PC-9 (cell line): ENCODE measurements around the gene UBQLN1. TPM values are rescaled to one million over a fixed set of nuclear protein-coding genes. Genes with fewer than 3 reads are reported as not detected.

Source experiments
- BruUV-seq: library from RNA; stranded (reverse); fragments of 400-500 nt; replicated peaks from 2 replicates; lab custom pipeline; 2021; lab: Mats Ljungman, UMichigan
- CTCF ChIA-PET: fragments of 300-600 bp; sonication (Branson Sonifier 250); formaldehyde crosslinking; loops from one replicate; lab custom pipeline; 2022; ENCODE audit warnings: antibody characterized with exemption; lab: Charles Lee
- POLR2A ChIA-PET: fragments of 300-600 bp; sonication (Branson Sonifier 250); formaldehyde crosslinking; loops from one replicate; lab custom pipeline; 2022; ENCODE audit warnings: antibody characterized with exemption; ENCODE audit not compliant: unreplicated experiment; lab: Charles Lee
- DNase-seq, 2 experiments: peaks; one replicate each; pipeline versions ENCODE4 v3.0.0 to v3.0.0-alpha.2; 2015 to 2022; ENCODE audit warnings: mixed read lengths in 1 of 2
- H2AFZ ChIP-seq: fragments of 200-600 bp; sonication (generic); 2 replicates; pipeline ENCODE4 v1.8.1; 2017; ENCODE audit warnings: antibody characterized with exemption
- H3F3A ChIP-seq: fragments of 200-600 bp; sonication (generic); 2 replicates; pipeline ENCODE4 v1.8.1; 2017; ENCODE audit warnings: antibody characterized with exemption, mild to moderate bottlenecking, low read depth; ENCODE audit not compliant: insufficient read depth
- H3K27ac ChIP-seq: fragments of 200-600 bp; sonication (generic); 2 replicates; pipeline ENCODE4 v1.6.1; 2016; ENCODE audit warnings: mixed run types
- H3K27me3 ChIP-seq: fragments of 200-600 bp; sonication (generic); 2 replicates; pipeline ENCODE4 v1.6.1; 2016; ENCODE audit warnings: low read depth, mixed run types; ENCODE audit not compliant: insufficient read depth
- H3K36me3 ChIP-seq: fragments of 200-600 bp; sonication (generic); 2 replicates; pipeline ENCODE4 v1.6.1; 2016; ENCODE audit warnings: low read depth, mixed run types
- H3K4me1 ChIP-seq: fragments of 200-600 bp; sonication (generic); replicated peaks from 2 replicates; pipeline ENCODE4 v1.6.1; 2016; ENCODE audit warnings: mixed run types; ENCODE audit not compliant: insufficient read depth
- H3K4me2 ChIP-seq: fragments of 200-600 bp; sonication (generic); 2 replicates; pipeline ENCODE4 v1.6.1; 2017; ENCODE audit warnings: mixed run types
- H3K4me3 ChIP-seq: fragments of 200-600 bp; sonication (generic); 2 replicates; pipeline ENCODE4 v1.6.1; 2016; ENCODE audit warnings: mixed run types
- H3K79me2 ChIP-seq: fragments of 200-600 bp; sonication (generic); 2 replicates; pipeline ENCODE4 v1.6.1; 2017; ENCODE audit warnings: low read depth, mixed run types
- H3K9me2 ChIP-seq: fragments of 200-600 bp; sonication (generic); 2 replicates; pipeline ENCODE4 v1.8.1; 2017; ENCODE audit warnings: mild to moderate bottlenecking; ENCODE audit not compliant: insufficient read depth
- H3K9me3 ChIP-seq: fragments of 200-600 bp; sonication (generic); 2 replicates; pipeline ENCODE4 v1.8.1; 2016; ENCODE audit warnings: low read depth; ENCODE audit not compliant: insufficient read depth
- H4K20me1 ChIP-seq: fragments of 200-600 bp; sonication (generic); 2 replicates; pipeline ENCODE4 v1.8.1; 2017; ENCODE audit not compliant: insufficient read depth
- EZH2 ChIP-seq: fragments of 200-600 bp; sonication (generic); IDR thresholded peaks from 2 replicates; pipeline ENCODE4 v1.8.0; 2017; ENCODE audit warnings: antibody characterized with exemption, low read depth
- intact Hi-C: fragments of 100-400 bp; cut with micrococcal nuclease; formaldehyde crosslinking; loops from one replicate; pipeline ENCODE4 v1.10.0; 2022; ENCODE audit not compliant: unreplicated experiment
- total RNA-seq: library from RNA; stranded (reverse); gene quantifications from 2 replicates; pipeline ENCODE4 v1.2.3, GENCODE V29; 2021
- TF ChIP-seq, protein P1 (sequence below): fragments of 200-600 bp; sonication (generic); conservative IDR thresholded peaks from 2 replicates; pipeline ENCODE4 v1.6.1; 2017; ENCODE audit warnings: mixed run types, antibody characterized with exemption, mild to moderate bottlenecking, moderate library complexity

The UBQLN1 gene
- total RNA-seq, 1 experiment from 2014 or later, result 129 TPM

DNA sequence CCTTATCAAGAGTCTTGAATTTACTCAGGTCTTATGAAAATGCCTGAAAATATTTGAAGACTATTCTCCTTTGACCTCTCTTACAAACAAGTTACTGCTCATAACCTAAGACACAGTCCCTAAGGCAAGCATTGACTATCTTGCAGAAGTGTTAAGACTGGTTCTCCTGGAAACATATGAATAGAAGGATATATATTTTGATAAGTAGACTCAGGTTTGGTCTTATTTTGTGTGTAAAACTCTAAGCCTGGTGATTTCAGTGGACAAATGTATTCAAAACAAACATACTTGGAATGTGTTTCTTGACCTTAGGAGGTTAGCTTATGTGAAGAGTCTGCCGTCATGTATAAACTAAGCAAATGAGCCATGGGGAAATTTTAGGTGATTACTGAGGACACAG lies 7.5 kb upstream of the UBQLN1 start:
- DNase-seq, result no peak
- no peaks in the 10 kb centered on the region for H3K36me3 ChIP-seq
- no TSS peak for BruUV-seq
- no peak overlapping the region for H3K27ac ChIP-seq
- H3K79me2 ChIP-seq, result no peaks in the 10 kb centered on the region
- H3K4me3 ChIP-seq, result no peak overlapping the region
- no peak overlapping the region for H2AFZ ChIP-seq
- intact Hi-C loops, result no loop called here
- no peaks in the 10 kb centered on the region for H3K4me1 ChIP-seq
- H3K27me3 ChIP-seq, result peaks cover 3% of the 10 kb centered on the region; the same call in 1 of the 2 replicates
- H3F3A ChIP-seq, result no peaks in the 10 kb centered on the region
- no peak overlapping the region for H3K4me2 ChIP-seq
- ChIA-PET POLR2A (no interaction called here), CTCF (no interaction called here)
- H3K9me3 ChIP-seq, result no peaks in the 10 kb centered on the region
- H4K20me1 ChIP-seq, result no peaks in the 10 kb centered on the region
- no peaks in the 10 kb centered on the region for H3K9me2 ChIP-seq
- no peak for TF ChIP-seq EZH2
- TF ChIP-seq, protein P1, sequence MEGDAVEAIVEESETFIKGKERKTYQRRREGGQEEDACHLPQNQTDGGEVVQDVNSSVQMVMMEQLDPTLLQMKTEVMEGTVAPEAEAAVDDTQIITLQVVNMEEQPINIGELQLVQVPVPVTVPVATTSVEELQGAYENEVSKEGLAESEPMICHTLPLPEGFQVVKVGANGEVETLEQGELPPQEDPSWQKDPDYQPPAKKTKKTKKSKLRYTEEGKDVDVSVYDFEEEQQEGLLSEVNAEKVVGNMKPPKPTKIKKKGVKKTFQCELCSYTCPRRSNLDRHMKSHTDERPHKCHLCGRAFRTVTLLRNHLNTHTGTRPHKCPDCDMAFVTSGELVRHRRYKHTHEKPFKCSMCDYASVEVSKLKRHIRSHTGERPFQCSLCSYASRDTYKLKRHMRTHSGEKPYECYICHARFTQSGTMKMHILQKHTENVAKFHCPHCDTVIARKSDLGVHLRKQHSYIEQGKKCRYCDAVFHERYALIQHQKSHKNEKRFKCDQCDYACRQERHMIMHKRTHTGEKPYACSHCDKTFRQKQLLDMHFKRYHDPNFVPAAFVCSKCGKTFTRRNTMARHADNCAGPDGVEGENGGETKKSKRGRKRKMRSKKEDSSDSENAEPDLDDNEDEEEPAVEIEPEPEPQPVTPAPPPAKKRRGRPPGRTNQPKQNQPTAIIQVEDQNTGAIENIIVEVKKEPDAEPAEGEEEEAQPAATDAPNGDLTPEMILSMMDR, result no peak

DNA sequence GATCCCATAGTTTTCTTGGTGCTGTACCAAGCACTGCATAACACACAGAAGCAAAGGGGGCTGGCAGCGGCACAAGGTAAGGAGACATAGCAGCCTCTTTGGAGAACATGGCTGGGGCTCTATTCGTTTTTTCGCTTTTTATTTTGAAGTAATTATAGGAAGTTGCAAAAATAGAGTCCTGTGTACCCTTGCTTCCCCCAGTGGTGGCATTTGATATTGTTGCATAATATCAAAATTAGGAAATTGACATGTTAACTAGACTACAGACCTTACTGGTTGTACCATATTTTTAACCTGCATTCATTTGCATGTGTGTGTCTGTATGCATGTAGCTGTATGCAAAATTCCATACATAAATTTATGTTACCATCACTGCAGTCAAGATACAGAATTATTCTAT lies 6.6 kb upstream of the UBQLN1 start:
- no peaks in the 10 kb centered on the region for H3F3A ChIP-seq
- peaks cover 3% of the 10 kb centered on the region; the same call in 1 of the 2 replicates for H3K27me3 ChIP-seq
- no peaks in the 10 kb centered on the region for H4K20me1 ChIP-seq
- no peaks in the 10 kb centered on the region for H3K4me1 ChIP-seq
- intact Hi-C loops, result no loop called here
- DNase-seq, result no peak
- H3K79me2 ChIP-seq, result no peaks in the 10 kb centered on the region
- H2AFZ ChIP-seq, result no peak overlapping the region
- H3K27ac ChIP-seq, result no peak overlapping the region
- H3K9me2 ChIP-seq, result no peaks in the 10 kb centered on the region
- no peaks in the 10 kb centered on the region for H3K9me3 ChIP-seq
- H3K36me3 ChIP-seq, result no peaks in the 10 kb centered on the region
- TF ChIP-seq EZH2, result no peak
- TF ChIP-seq, protein P1, result peak; percentile 50
- ChIA-PET POLR2A (no interaction called here), CTCF (no interaction called here)
- no peak overlapping the region for H3K4me2 ChIP-seq
- no TSS peak for BruUV-seq
- H3K4me3 ChIP-seq, result no peak overlapping the region

DNA sequence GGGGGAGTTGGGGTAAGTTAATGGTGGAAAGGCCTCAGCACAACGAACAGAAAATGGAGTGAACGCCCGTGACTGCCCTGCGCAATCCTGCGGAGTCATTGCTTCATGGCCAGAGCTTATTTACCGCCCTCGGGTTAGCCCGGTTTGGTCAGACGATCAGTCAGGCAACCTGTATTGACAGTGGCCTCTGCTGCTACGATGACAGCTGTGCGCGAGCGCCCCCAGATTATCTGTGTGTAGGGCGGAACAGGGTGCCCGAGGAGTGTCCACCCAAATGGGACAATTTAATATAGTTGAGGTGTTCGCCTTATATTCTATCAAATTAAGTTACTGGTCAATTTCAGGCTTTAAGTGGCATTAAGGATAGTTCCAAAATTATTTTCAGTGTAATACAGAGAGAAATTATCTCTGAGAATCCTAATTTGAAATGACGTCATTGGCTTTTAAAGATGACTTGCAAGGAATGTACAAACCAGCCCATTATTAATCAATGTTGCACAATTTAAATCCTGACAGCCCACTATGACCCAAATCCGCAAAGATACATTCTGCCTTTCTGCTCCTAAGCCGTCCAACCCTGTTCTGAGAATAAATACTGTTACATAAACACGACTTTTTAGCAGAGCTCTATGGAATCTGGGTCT lies 879 bp upstream of the UBQLN1 start:
- POLR2A ChIA-PET, result interaction anchor here (0.5 to 0.6 kb wide), 3 partner anchors 257 to 1902 kb away, joined by 3 read pairs; no protein-coding TSS in a partner anchor
- Histone ChIP-seq H3K4me1 (peaks cover 15% of the 10 kb centered on the region), H3K36me3 (no peaks in the 10 kb centered on the region), H3F3A (no peaks in the 10 kb centered on the region), H3K27me3 (no peaks in the 10 kb centered on the region), H3K79me2 (peaks cover 41% of the 10 kb centered on the region), H4K20me1 (peaks cover 31% of the 10 kb centered on the region), H3K9me3 (no peaks in the 10 kb centered on the region), H3K9me2 (no peaks in the 10 kb centered on the region), H3K4me3 (peak overlapping the region; percentile 93), H2AFZ (peak overlapping the region; percentile 94), H3K27ac (peak overlapping the region; percentile 95), H3K4me2 (peak overlapping the region; percentile 90)
- intact Hi-C loops, result loop anchor here (5.0 to 10.0 kb wide), 2 partner anchors 106 to 276 kb away; partner anchors contain the start of gene GKAP1
- TF ChIP-seq EZH2, result no peak
- TSS peak; percentile 70 for BruUV-seq
- CTCF ChIA-PET, result no interaction called here
- DNase-seq, result peak; percentile 45 to 70
